Liver (tissue), 9 donors: ENCODE data around the gene NR2C2AP. TPM values are rescaled to one million over a fixed set of nuclear protein-coding genes. Genes with fewer than 3 reads are reported as not detected.

Experiments
- DNase-seq: peaks from one replicate; pipeline ENCODE4 v3.0.0-alpha.2; 2017; ENCODE audit warnings: low spot score
- H3K27ac ChIP-seq, 2 donors: one replicate each; pipeline ENCODE4 v1.7.0; 2013; ENCODE audit warnings: inconsistent platforms in 2 of 2, low read length in 2 of 2, control low read depth in 1 of 2, low read depth in 1 of 2, mild to moderate bottlenecking in 1 of 2
- H3K27me3 ChIP-seq, 4 donors: one replicate each; pipeline versions ENCODE4 v1.6.1 to v1.7.0; 2013; ENCODE audit warnings: low read length in 3 of 4, inconsistent platforms in 1 of 4, mild to moderate bottlenecking in 1 of 4, moderate library complexity in 1 of 4; ENCODE audit not compliant: control insufficient read depth in 4 of 4, insufficient read depth in 4 of 4
- H3K36me3 ChIP-seq, 4 donors: one replicate each; pipeline versions ENCODE4 v1.6.1 to v1.7.0; 2013; ENCODE audit warnings: low read length in 3 of 4, mild to moderate bottlenecking in 3 of 4, low read depth in 1 of 4, moderate library complexity in 1 of 4; ENCODE audit not compliant: control insufficient read depth in 4 of 4, insufficient read depth in 3 of 4
- H3K4me1 ChIP-seq, 4 donors: one replicate each; pipeline versions ENCODE4 v1.6.1 to v1.7.0; 2013; ENCODE audit warnings: low read length in 3 of 4, mild to moderate bottlenecking in 3 of 4, moderate library complexity in 1 of 4; ENCODE audit not compliant: control insufficient read depth in 4 of 4, insufficient read depth in 4 of 4
- H3K4me3 ChIP-seq, 3 donors: one replicate each; pipeline versions ENCODE4 v1.6.1 to v1.7.0; 2013; ENCODE audit warnings: low read length in 3 of 3, control low read depth in 1 of 3, low read depth in 1 of 3, mild to moderate bottlenecking in 1 of 3
- H3K9ac ChIP-seq, 2 donors: one replicate each; pipeline ENCODE4 v1.7.0; 2013; ENCODE audit warnings: low read length in 2 of 2, mild to moderate bottlenecking in 2 of 2, moderate library complexity in 2 of 2, control low read depth in 1 of 2, low read depth in 1 of 2
- H3K9me3 ChIP-seq, 4 donors: one replicate each; pipeline versions ENCODE4 v1.6.1 to v1.7.0; 2013; ENCODE audit warnings: low read length in 3 of 4; ENCODE audit not compliant: control insufficient read depth in 4 of 4
- CTCF ChIP-seq: fragments of 150-350 bp; IDR thresholded peaks from 2 replicates; pipeline ENCODE4 v1.5.1; 2017; ENCODE audit warnings: improper control_type of control experiment, low read depth, low read length; ENCODE audit not compliant: missing input control
- EGR1 ChIP-seq, 2 donors: IDR thresholded peaks; 2 replicates each; pipeline ENCODE4 v1.6.1; 2016 to 2018; ENCODE audit warnings: antibody characterized with exemption in 2 of 2, low read depth in 2 of 2
- FOXA1 ChIP-seq: IDR thresholded peaks from 2 replicates; pipeline ENCODE4 v1.6.1; 2016; ENCODE audit warnings: antibody characterized with exemption
- GABPA ChIP-seq, 2 donors: IDR thresholded peaks in 1 of 2; conservative IDR thresholded peaks in 1 of 2; 2 replicates each; pipeline ENCODE4 v1.6.1; 2016; ENCODE audit warnings: antibody characterized with exemption in 2 of 2, mild to moderate bottlenecking in 1 of 2, moderate library complexity in 1 of 2
- HNF4A ChIP-seq, 2 donors: conservative IDR thresholded peaks; 2 replicates each; pipeline ENCODE4 v1.6.1; 2016; ENCODE audit warnings: antibody characterized with exemption in 2 of 2, mild to moderate bottlenecking in 2 of 2
- HNF4G ChIP-seq: IDR thresholded peaks from 2 replicates; pipeline ENCODE4 v1.6.1; 2016; ENCODE audit warnings: antibody characterized with exemption
- NR2F2 ChIP-seq: IDR thresholded peaks from 2 replicates; pipeline ENCODE4 v1.6.1; 2016; ENCODE audit warnings: antibody characterized with exemption
- RAD21 ChIP-seq, 2 donors: IDR thresholded peaks; 2 replicates each; pipeline ENCODE4 v1.6.1; 2016; ENCODE audit warnings: antibody characterized with exemption in 2 of 2, mild to moderate bottlenecking in 2 of 2
- RXRA ChIP-seq, 2 donors: IDR thresholded peaks; 2 replicates each; pipeline ENCODE4 v1.6.1; 2017 to 2018; ENCODE audit warnings: antibody characterized with exemption in 2 of 2, mild to moderate bottlenecking in 1 of 2
- TAF1 ChIP-seq: conservative IDR thresholded peaks from 2 replicates; pipeline ENCODE4 v1.6.1; 2016; ENCODE audit warnings: antibody characterized with exemption, mild to moderate bottlenecking
- YY1 ChIP-seq: IDR thresholded peaks from 2 replicates; pipeline ENCODE4 v1.6.1; 2016; ENCODE audit warnings: antibody characterized with exemption, mild to moderate bottlenecking
- WGBS: extraction: QIAGEN DNeasy Blood & Tissue Kit; methylation state at CpG from one replicate; pipeline ENCODE4 v1.1.7; 2013; 5-methylcytosine and 5-hydroxymethylcytosine counted together
- polyA plus RNA-seq, 2 donors: library from polyadenylated mRNA; stranded (reverse) in 1 of 2; unstranded in 1 of 2; fragments of 200-250 nt in 1 of 2; fragments of >200 nt in 1 of 2; fragmentation: Nextera tagmentation in 1 of 2; extraction: Ambion mirVana in 1 of 2; gene quantifications; one replicate each; pipeline versions ENCODE4 v1.2.1 to v1.2.3, GENCODE V29; 2013 to 2015
- total RNA-seq, 2 donors: library from RNA; depleted of rRNA; stranded (reverse); fragments of >200 nt; gene quantifications; one replicate each; pipeline ENCODE4 v1.2.3, GENCODE V29; 2014
- TF ChIP-seq, protein P1 (sequence below): IDR thresholded peaks from 2 replicates; pipeline ENCODE4 v1.6.1; 2016; ENCODE audit warnings: antibody characterized with exemption
- TF ChIP-seq, protein P2 (sequence below): IDR thresholded peaks from 2 replicates; pipeline ENCODE4 v1.6.1; 2016; ENCODE audit warnings: antibody characterized with exemption
- TF ChIP-seq, protein P3 (sequence below): IDR thresholded peaks from 2 replicates; pipeline ENCODE4 v1.6.1; 2016; ENCODE audit warnings: antibody characterized with exemption, mild to moderate bottlenecking
- donor health status: healthy.
- donor health status: healthy.
- donor health status: healthy.
- donor health status: healthy.
- donor health status: healthy.

The NR2C2AP gene
- total and polyA plus RNA-seq, 4 donors, result 3.4 to 5.7 (median 4.1) TPM

GRCh38 chr19:19152668-19153384 lies 50.4 kb downstream of the NR2C2AP start:
- 81% methylated on average over 13 of the region's 13 CpGs for WGBS
- Histone ChIP-seq H3K4me1 (no peaks in the 10 kb centered on the region), H3K27me3 (no peaks in the 10 kb centered on the region), H3K36me3 (peaks cover 0 to 10% (median 5%) of the 10 kb centered on the region in 4 donors), H3K4me3 (no peak overlapping the region), H3K27ac (no peak overlapping the region), H3K9ac (no peak overlapping the region), H3K9me3 (no peaks in the 10 kb centered on the region)
- TF ChIP-seq, protein P1, sequence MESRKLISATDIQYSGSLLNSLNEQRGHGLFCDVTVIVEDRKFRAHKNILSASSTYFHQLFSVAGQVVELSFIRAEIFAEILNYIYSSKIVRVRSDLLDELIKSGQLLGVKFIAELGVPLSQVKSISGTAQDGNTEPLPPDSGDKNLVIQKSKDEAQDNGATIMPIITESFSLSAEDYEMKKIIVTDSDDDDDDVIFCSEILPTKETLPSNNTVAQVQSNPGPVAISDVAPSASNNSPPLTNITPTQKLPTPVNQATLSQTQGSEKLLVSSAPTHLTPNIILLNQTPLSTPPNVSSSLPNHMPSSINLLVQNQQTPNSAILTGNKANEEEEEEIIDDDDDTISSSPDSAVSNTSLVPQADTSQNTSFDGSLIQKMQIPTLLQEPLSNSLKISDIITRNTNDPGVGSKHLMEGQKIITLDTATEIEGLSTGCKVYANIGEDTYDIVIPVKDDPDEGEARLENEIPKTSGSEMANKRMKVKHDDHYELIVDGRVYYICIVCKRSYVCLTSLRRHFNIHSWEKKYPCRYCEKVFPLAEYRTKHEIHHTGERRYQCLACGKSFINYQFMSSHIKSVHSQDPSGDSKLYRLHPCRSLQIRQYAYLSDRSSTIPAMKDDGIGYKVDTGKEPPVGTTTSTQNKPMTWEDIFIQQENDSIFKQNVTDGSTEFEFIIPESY, result no peak
- TF ChIP-seq, protein P2, sequence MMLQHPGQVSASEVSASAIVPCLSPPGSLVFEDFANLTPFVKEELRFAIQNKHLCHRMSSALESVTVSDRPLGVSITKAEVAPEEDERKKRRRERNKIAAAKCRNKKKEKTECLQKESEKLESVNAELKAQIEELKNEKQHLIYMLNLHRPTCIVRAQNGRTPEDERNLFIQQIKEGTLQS, result no peak
- TF ChIP-seq TAF1 (no peak), GABPA (IDR thresholded peaks at IDR 0.05 in 1 of 2, conservative IDR thresholded peaks at IDR 0.05 in 1 of 2) (no peak)
- DNase-seq, result no peak

DNA sequence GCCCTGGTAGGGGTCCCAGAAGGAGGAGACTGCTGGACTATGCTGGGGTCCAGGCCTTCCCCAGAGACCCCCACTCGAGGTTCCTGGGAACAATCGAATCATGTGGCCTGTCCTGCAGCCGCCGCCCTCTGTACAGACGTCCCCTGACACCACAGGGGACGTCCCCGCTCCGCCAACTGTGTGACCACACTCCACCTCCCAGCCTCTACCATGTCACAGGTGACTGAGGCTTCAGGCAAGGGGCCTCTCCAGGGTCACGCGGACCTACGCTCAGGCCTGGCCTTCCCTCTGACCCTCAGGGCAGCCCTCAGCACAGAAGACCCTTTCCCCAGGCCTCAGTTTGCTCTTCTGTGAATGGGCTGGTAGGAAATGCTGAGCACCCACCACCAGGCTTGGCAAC lies 51.8 kb downstream of the NR2C2AP start:
- Histone ChIP-seq H3K27ac (no peak overlapping the region), H3K27me3 (no peaks in the 10 kb centered on the region), H3K36me3 (peaks cover 0 to 18% (median 5%) of the 10 kb centered on the region in 4 donors), H3K9me3 (no peaks in the 10 kb centered on the region), H3K4me1 (no peaks in the 10 kb centered on the region), H3K4me3 (no peak overlapping the region), H3K9ac (no peak overlapping the region)
- DNase-seq, result no peak
- TF ChIP-seq RAD21 (IDR thresholded peaks at IDR 0.05) (no peak), GABPA (IDR thresholded peaks at IDR 0.05 in 1 of 2, conservative IDR thresholded peaks at IDR 0.05 in 1 of 2) (no peak), YY1 (no peak), EGR1 (IDR thresholded peaks at IDR 0.05; ENCODE audit: low read depth in 2 of 2) (no peak), HNF4A (conservative IDR thresholded peaks at IDR 0.05) (no peak), CTCF (no peak), RXRA (IDR thresholded peaks at IDR 0.05) (no peak), FOXA1 (no peak), TAF1 (no peak), NR2F2 (no peak), HNF4G (no peak)
- TF ChIP-seq, protein P2, result no peak
- TF ChIP-seq, protein P3, sequence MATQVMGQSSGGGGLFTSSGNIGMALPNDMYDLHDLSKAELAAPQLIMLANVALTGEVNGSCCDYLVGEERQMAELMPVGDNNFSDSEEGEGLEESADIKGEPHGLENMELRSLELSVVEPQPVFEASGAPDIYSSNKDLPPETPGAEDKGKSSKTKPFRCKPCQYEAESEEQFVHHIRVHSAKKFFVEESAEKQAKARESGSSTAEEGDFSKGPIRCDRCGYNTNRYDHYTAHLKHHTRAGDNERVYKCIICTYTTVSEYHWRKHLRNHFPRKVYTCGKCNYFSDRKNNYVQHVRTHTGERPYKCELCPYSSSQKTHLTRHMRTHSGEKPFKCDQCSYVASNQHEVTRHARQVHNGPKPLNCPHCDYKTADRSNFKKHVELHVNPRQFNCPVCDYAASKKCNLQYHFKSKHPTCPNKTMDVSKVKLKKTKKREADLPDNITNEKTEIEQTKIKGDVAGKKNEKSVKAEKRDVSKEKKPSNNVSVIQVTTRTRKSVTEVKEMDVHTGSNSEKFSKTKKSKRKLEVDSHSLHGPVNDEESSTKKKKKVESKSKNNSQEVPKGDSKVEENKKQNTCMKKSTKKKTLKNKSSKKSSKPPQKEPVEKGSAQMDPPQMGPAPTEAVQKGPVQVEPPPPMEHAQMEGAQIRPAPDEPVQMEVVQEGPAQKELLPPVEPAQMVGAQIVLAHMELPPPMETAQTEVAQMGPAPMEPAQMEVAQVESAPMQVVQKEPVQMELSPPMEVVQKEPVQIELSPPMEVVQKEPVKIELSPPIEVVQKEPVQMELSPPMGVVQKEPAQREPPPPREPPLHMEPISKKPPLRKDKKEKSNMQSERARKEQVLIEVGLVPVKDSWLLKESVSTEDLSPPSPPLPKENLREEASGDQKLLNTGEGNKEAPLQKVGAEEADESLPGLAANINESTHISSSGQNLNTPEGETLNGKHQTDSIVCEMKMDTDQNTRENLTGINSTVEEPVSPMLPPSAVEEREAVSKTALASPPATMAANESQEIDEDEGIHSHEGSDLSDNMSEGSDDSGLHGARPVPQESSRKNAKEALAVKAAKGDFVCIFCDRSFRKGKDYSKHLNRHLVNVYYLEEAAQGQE, result no peak
- TF ChIP-seq, protein P1, result no peak
- WGBS, result 89% methylated on average over 11 of the region's 11 CpGs
